ENCODE data around the gene ACP5.
"Not testable (repeated sequence)": the region's sequence is repeated elsewhere in the genome, so short reads cannot be mapped to it uniquely, and the experiment has no call there.

GRCh38 chr19:11573354-11573753 lies 4.1 kb downstream of the ACP5 start:
- TF ChIP-seq POLR2A (IDR thresholded peaks at IDR 0.05) = not testable (repeated sequence)
- TF ChIP-seq, protein P1, sequence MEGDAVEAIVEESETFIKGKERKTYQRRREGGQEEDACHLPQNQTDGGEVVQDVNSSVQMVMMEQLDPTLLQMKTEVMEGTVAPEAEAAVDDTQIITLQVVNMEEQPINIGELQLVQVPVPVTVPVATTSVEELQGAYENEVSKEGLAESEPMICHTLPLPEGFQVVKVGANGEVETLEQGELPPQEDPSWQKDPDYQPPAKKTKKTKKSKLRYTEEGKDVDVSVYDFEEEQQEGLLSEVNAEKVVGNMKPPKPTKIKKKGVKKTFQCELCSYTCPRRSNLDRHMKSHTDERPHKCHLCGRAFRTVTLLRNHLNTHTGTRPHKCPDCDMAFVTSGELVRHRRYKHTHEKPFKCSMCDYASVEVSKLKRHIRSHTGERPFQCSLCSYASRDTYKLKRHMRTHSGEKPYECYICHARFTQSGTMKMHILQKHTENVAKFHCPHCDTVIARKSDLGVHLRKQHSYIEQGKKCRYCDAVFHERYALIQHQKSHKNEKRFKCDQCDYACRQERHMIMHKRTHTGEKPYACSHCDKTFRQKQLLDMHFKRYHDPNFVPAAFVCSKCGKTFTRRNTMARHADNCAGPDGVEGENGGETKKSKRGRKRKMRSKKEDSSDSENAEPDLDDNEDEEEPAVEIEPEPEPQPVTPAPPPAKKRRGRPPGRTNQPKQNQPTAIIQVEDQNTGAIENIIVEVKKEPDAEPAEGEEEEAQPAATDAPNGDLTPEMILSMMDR (IDR thresholded peaks at IDR 0.05) = not testable (repeated sequence)

All from testis (tissue), 2 donors.